ENCODE data around the gene TMEM26. TPM values are rescaled to one million over a fixed set of nuclear protein-coding genes. Genes with fewer than 3 reads are reported as not detected.
A peak's percentile ranks its signal among the peaks of the same experiment; 100 is the strongest.

Gene TMEM26
- total and polyA plus RNA-seq, 7 experiments from 2014 or later = 0.16 to 0.43 TPM; not detected in 5

- ChIA-PET CTCF (no interaction called here), POLR2A (no interaction called here)
- intact Hi-C loops (cut with micrococcal nuclease) = no loop called here
- peaks cover 20 to 34% (median 30%) of the 10 kb centered on the region in 5 donors for H3K27me3 Mint-ChIP-seq
- H3K9me3 Mint-ChIP-seq = no peaks in the 10 kb centered on the region
- DNase-seq = no peak
- H3K4me3 ChIP-seq (ENCODE audit: low read length) = no peak overlapping the region
- no peak overlapping the region for H3K4me3 Mint-ChIP-seq
- H3K36me3 Mint-ChIP-seq = no peaks in the 10 kb centered on the region
- H3K4me1 Mint-ChIP-seq = peaks cover 3 to 16% (median 8%) of the 10 kb centered on the region in 7 donors
- H3K4me1 ChIP-seq (ENCODE audit: control insufficient read depth in 2 of 2, insufficient read depth in 2 of 2, low read length in 2 of 2) = no peaks in the 10 kb centered on the region
- no peaks in the 10 kb centered on the region for H3K27me3 ChIP-seq (ENCODE audit: control insufficient read depth in 2 of 2, insufficient read depth in 2 of 2, low read length in 2 of 2)
- H3K36me3 ChIP-seq (ENCODE audit: control insufficient read depth in 2 of 3, insufficient read depth in 3 of 3, low read length in 3 of 3) = no peaks in the 10 kb centered on the region
- no peak for ATAC-seq
- H3K9me3 ChIP-seq (ENCODE audit: control insufficient read depth in 2 of 3, low read length in 3 of 3) = no peaks in the 10 kb centered on the region
- no peak overlapping the region for H3K27ac ChIP-seq (ENCODE audit: low read depth, low read length)
- no peak overlapping the region for H3K27ac Mint-ChIP-seq
These were observed 4.2 kb downstream of the TMEM26 start for GRCh38 chr10:61448841-61449600.

- no peaks in the 10 kb centered on the region for H3K4me1 ChIP-seq (ENCODE audit: control insufficient read depth in 2 of 2, insufficient read depth in 2 of 2, low read length in 2 of 2)
- Mint-ChIP-seq H3K4me1 (peaks cover 3 to 16% (median 8%) of the 10 kb centered on the region in 7 donors), H3K36me3 (no peaks in the 10 kb centered on the region), H3K27me3 (peaks cover 20 to 30% (median 22%) of the 10 kb centered on the region in 5 donors), H3K9me3 (no peaks in the 10 kb centered on the region), H3K27ac (no peak overlapping the region), H3K4me3 (no peak overlapping the region)
- ChIA-PET CTCF (no interaction called here), POLR2A (no interaction called here)
- no peak for DNase-seq
- no peaks in the 10 kb centered on the region for H3K36me3 ChIP-seq (ENCODE audit: control insufficient read depth in 2 of 3, insufficient read depth in 3 of 3, low read length in 3 of 3)
- no peaks in the 10 kb centered on the region for H3K27me3 ChIP-seq (ENCODE audit: control insufficient read depth in 2 of 2, insufficient read depth in 2 of 2, low read length in 2 of 2)
- intact Hi-C loops (cut with micrococcal nuclease) = no loop called here
- H3K4me3 ChIP-seq (ENCODE audit: low read length) = no peak overlapping the region
- ATAC-seq = no peak
- H3K9me3 ChIP-seq (ENCODE audit: control insufficient read depth in 2 of 3, low read length in 3 of 3) = no peaks in the 10 kb centered on the region
- H3K27ac ChIP-seq (ENCODE audit: low read depth, low read length) = no peak overlapping the region
These were observed 5.1 kb downstream of the TMEM26 start for GRCh38 chr10:61448091-61448490.

- Mint-ChIP-seq H3K4me1 (peaks cover 6 to 22% (median 18%) of the 10 kb centered on the region in 7 donors), H3K27ac (no peak overlapping the region), H3K27me3 (peaks cover 0 to 7% (median 0%) of the 10 kb centered on the region in 5 donors), H3K9me3 (no peaks in the 10 kb centered on the region), H3K36me3 (no peaks in the 10 kb centered on the region), H3K4me3 (peak overlapping the region in 3 of 10 donors; percentile 2 to 53 (median 5))
- H3K9me3 ChIP-seq (ENCODE audit: control insufficient read depth in 2 of 3, low read length in 3 of 3) = no peaks in the 10 kb centered on the region
- no peak overlapping the region for H3K27ac ChIP-seq (ENCODE audit: low read depth, low read length)
- ChIA-PET POLR2A (no interaction called here), CTCF (interaction anchor here (0.5 kb wide), 1 partner anchor 396 kb away, joined by 3 read pairs; no protein-coding TSS in a partner anchor)
- intact Hi-C loops (cut with micrococcal nuclease) = no loop called here
- H3K27me3 ChIP-seq (ENCODE audit: control insufficient read depth in 2 of 2, insufficient read depth in 2 of 2, low read length in 2 of 2) = no peaks in the 10 kb centered on the region
- H3K36me3 ChIP-seq (ENCODE audit: control insufficient read depth in 2 of 3, insufficient read depth in 3 of 3, low read length in 3 of 3) = no peaks in the 10 kb centered on the region
- DNase-seq = no peak
- H3K4me3 ChIP-seq (ENCODE audit: low read length) = no peak overlapping the region
- H3K4me1 ChIP-seq (ENCODE audit: control insufficient read depth in 2 of 2, insufficient read depth in 2 of 2, low read length in 2 of 2) = peaks cover 5 to 6% of the 10 kb centered on the region in 2 donors
- no peak for ATAC-seq
These were observed 14.0 kb downstream of the TMEM26 start for GRCh38 chr10:61439058-61439609.

- intact Hi-C loops (cut with micrococcal nuclease) = no loop called here
- Histone ChIP-seq H3K36me3 (ENCODE audit: control insufficient read depth in 2 of 3, insufficient read depth in 3 of 3, low read length in 3 of 3) (no peaks in the 10 kb centered on the region), H3K9me3 (ENCODE audit: control insufficient read depth in 2 of 3, low read length in 3 of 3) (no peaks in the 10 kb centered on the region), H3K4me3 (ENCODE audit: low read length) (no peak overlapping the region), H3K4me1 (ENCODE audit: control insufficient read depth in 2 of 2, insufficient read depth in 2 of 2, low read length in 2 of 2) (peaks cover 5 to 6% of the 10 kb centered on the region in 2 donors), H3K27ac (ENCODE audit: low read depth, low read length) (no peak overlapping the region), H3K27me3 (ENCODE audit: control insufficient read depth in 2 of 2, insufficient read depth in 2 of 2, low read length in 2 of 2) (no peaks in the 10 kb centered on the region)
- Mint-ChIP-seq H3K4me1 (peaks cover 6 to 22% (median 18%) of the 10 kb centered on the region in 7 donors), H3K27me3 (peaks cover 0 to 7% (median 0%) of the 10 kb centered on the region in 5 donors), H3K27ac (no peak overlapping the region), H3K4me3 (peak overlapping the region in 4 of 10 donors; percentile 5 to 53 (median 20)), H3K9me3 (no peaks in the 10 kb centered on the region), H3K36me3 (no peaks in the 10 kb centered on the region)
- peak in 4 of 9 donors; percentile 10 to 41 (median 12) for DNase-seq
- ChIA-PET CTCF (interaction anchor here (0.7 kb wide), 1 partner anchor 58 kb away, joined by 3 read pairs; no protein-coding TSS in a partner anchor), POLR2A (no interaction called here)
- ATAC-seq = peak; percentile 36
These were observed 14.8 kb downstream of the TMEM26 start for GRCh38 chr10:61438141-61438988.

GRCh38 chr10:61423178-61423577 lies 30.0 kb downstream of the TMEM26 start:
- Mint-ChIP-seq H3K9me3 (peaks cover 0 to 43% (median 22%) of the 10 kb centered on the region in 11 donors), H3K4me3 (no peak overlapping the region), H3K36me3 (peaks cover 0 to 4% (median 0%) of the 10 kb centered on the region in 5 donors), H3K27ac (no peak overlapping the region), H3K27me3 (peaks cover 0 to 3% (median 0%) of the 10 kb centered on the region in 5 donors), H3K4me1 (no peaks in the 10 kb centered on the region)
- Histone ChIP-seq H3K9me3 (ENCODE audit: control insufficient read depth in 2 of 3, low read length in 3 of 3) (peaks cover 0 to 9% (median 0%) of the 10 kb centered on the region in 3 experiments), H3K4me1 (ENCODE audit: control insufficient read depth in 2 of 2, insufficient read depth in 2 of 2, low read length in 2 of 2) (no peaks in the 10 kb centered on the region), H3K27ac (ENCODE audit: low read depth, low read length) (no peak overlapping the region), H3K4me3 (ENCODE audit: low read length) (no peak overlapping the region), H3K36me3 (ENCODE audit: control insufficient read depth in 2 of 3, insufficient read depth in 3 of 3, low read length in 3 of 3) (no peaks in the 10 kb centered on the region), H3K27me3 (ENCODE audit: control insufficient read depth in 2 of 2, insufficient read depth in 2 of 2, low read length in 2 of 2) (no peaks in the 10 kb centered on the region)
- ChIA-PET CTCF (no interaction called here), POLR2A (no interaction called here)
- intact Hi-C loops (cut with micrococcal nuclease) = no loop called here
- DNase-seq (no peak), ATAC-seq (no peak)

GRCh38 chr10:61417661-61418060 lies 35.5 kb downstream of the TMEM26 start:
- Histone ChIP-seq H3K27me3 (ENCODE audit: control insufficient read depth in 2 of 2, insufficient read depth in 2 of 2, low read length in 2 of 2) (no peaks in the 10 kb centered on the region), H3K9me3 (ENCODE audit: control insufficient read depth in 2 of 3, low read length in 3 of 3) (peaks cover 0 to 2% (median 0%) of the 10 kb centered on the region in 3 experiments), H3K27ac (ENCODE audit: low read depth, low read length) (no peak overlapping the region), H3K4me1 (ENCODE audit: control insufficient read depth in 2 of 2, insufficient read depth in 2 of 2, low read length in 2 of 2) (no peaks in the 10 kb centered on the region), H3K36me3 (ENCODE audit: control insufficient read depth in 2 of 3, insufficient read depth in 3 of 3, low read length in 3 of 3) (no peaks in the 10 kb centered on the region), H3K4me3 (ENCODE audit: low read length) (no peak overlapping the region)
- H3K4me3 Mint-ChIP-seq = no peak overlapping the region
- H3K9me3 Mint-ChIP-seq = peaks cover 0 to 43% (median 19%) of the 10 kb centered on the region in 11 donors
- POLR2A ChIA-PET = no interaction called here
- H3K4me1 Mint-ChIP-seq = no peaks in the 10 kb centered on the region
- DNase-seq = no peak
- H3K27ac Mint-ChIP-seq = no peak overlapping the region
- H3K36me3 Mint-ChIP-seq = peaks cover 0 to 4% (median 0%) of the 10 kb centered on the region in 5 donors
- peaks cover 0 to 7% (median 4%) of the 10 kb centered on the region in 5 donors for H3K27me3 Mint-ChIP-seq
- intact Hi-C loops (cut with micrococcal nuclease) = no loop called here
- CTCF ChIA-PET = no interaction called here
- ATAC-seq = no peak
